HepG2 (cell line): ENCODE results near the gene ABCE1. TPM values are rescaled to one million over a fixed set of nuclear protein-coding genes. Genes with fewer than 3 reads are reported as not detected.
A peak's percentile ranks its signal among the peaks of the same experiment; 100 is the strongest.

Source experiments
- CCDC6 ChIP-seq: sonication (generic); formaldehyde crosslinking; IDR thresholded peaks from 2 replicates; pipeline ENCODE4 v1.8.1; 2022; ENCODE audit warnings: mild to moderate bottlenecking, missing genetic modification reagents, moderate library complexity
- FOXC1 ChIP-seq: sonication (generic); formaldehyde crosslinking; IDR thresholded peaks from 2 replicates; pipeline ENCODE4 v1.8.0; 2022; ENCODE audit warnings: mild to moderate bottlenecking, missing genetic modification reagents, borderline replicate concordance
- GTF3A ChIP-seq: sonication (generic); formaldehyde crosslinking; conservative IDR thresholded peaks from 2 replicates; pipeline ENCODE4 v1.4.0; 2020; ENCODE audit warnings: mild to moderate bottlenecking, missing genetic modification reagents
- MAFG ChIP-seq: sonication (generic); formaldehyde crosslinking; IDR thresholded peaks from 2 replicates; pipeline ENCODE4 v1.5.1; 2020; ENCODE audit warnings: mild to moderate bottlenecking, missing genetic modification reagents
- MEIS2 ChIP-seq: sonication (generic); formaldehyde crosslinking; IDR thresholded peaks from 2 replicates; pipeline ENCODE4 v1.9.0; 2021; ENCODE audit warnings: mild to moderate bottlenecking, missing genetic modification reagents
- PREB ChIP-seq: sonication (generic); formaldehyde crosslinking; IDR thresholded peaks from 2 replicates; pipeline ENCODE4 v1.4.0; 2020; ENCODE audit warnings: missing genetic modification reagents
- SCMH1 ChIP-seq: sonication (generic); formaldehyde crosslinking; IDR thresholded peaks from 2 replicates; pipeline ENCODE4 v1.9.0; 2021; ENCODE audit warnings: missing genetic modification reagents, mild to moderate bottlenecking, borderline replicate concordance
- SP140L ChIP-seq: sonication (generic); formaldehyde crosslinking; IDR thresholded peaks from 2 replicates; pipeline ENCODE4 v1.4.0; 2020; ENCODE audit warnings: missing genetic modification reagents, borderline replicate concordance
- STAG1 ChIP-seq: sonication (generic); formaldehyde crosslinking; IDR thresholded peaks from 2 replicates; pipeline ENCODE4 v1.4.0; 2020; ENCODE audit warnings: missing genetic modification reagents
- TBX2 ChIP-seq: sonication (generic); formaldehyde crosslinking; IDR thresholded peaks from 2 replicates; pipeline ENCODE4 v1.5.0; 2020; ENCODE audit warnings: missing genetic modification reagents, mild to moderate bottlenecking, borderline replicate concordance
- ZKSCAN8 ChIP-seq: IDR thresholded peaks from 2 replicates; pipeline ENCODE4 v1.6.1; 2016; ENCODE audit warnings: borderline replicate concordance, missing genetic modification reagents, missing compliant biosample characterization
- ZNF282 ChIP-seq: fragments of 450-650 bp; IDR thresholded peaks from 2 replicates; pipeline ENCODE4 v1.6.1; 2018; ENCODE audit not compliant: partially characterized antibody
- ZNF589 ChIP-seq: sonication (generic); formaldehyde crosslinking; conservative IDR thresholded peaks from 2 replicates; pipeline ENCODE4 v1.8.0; 2022; ENCODE audit warnings: mild to moderate bottlenecking, moderate library complexity, missing genetic modification reagents
- ZNF672 ChIP-seq: sonication (generic); formaldehyde crosslinking; IDR thresholded peaks from 2 replicates; pipeline ENCODE4 v1.8.1; 2022; ENCODE audit warnings: missing genetic modification reagents
- ZNF850 ChIP-seq: sonication (generic); formaldehyde crosslinking; conservative IDR thresholded peaks from 2 replicates; pipeline ENCODE4 v1.9.0; 2021; ENCODE audit warnings: mild to moderate bottlenecking, missing genetic modification reagents
- polyA plus RNA-seq, 8 experiments: library from polyadenylated mRNA; depleted of rRNA in 3 of 8; stranded (reverse) in 7 of 8; unstranded in 1 of 8; fragments of >200 nt; fragmentation: Illumina TruSeq in 4 of 8; extraction: Trizol in 4 of 8; gene quantifications; 2 replicates each; pipeline versions ENCODE4 v1.2.1 to v1.2.3, GENCODE V29; 2011 to 2016; ENCODE audit warnings: low read depth in 4 of 8, missing spikeins in 1 of 8, mixed read lengths in 1 of 8; ENCODE audit not compliant: insufficient read depth in 1 of 8
- total RNA-seq, 5 experiments: library from RNA; depleted of rRNA; stranded (reverse); fragments of >200 nt; fragmentation: Illumina TruSeq; extraction: Trizol; gene quantifications; 2 replicates each; pipeline ENCODE4 v1.2.3, GENCODE V29; 2016; ENCODE audit warnings: low read depth in 1 of 5
- TF ChIP-seq, protein P1 (sequence below): IDR thresholded peaks from 2 replicates; pipeline ENCODE4 v1.6.1; 2018; ENCODE audit warnings: missing genetic modification reagents
- TF ChIP-seq, protein P2 (sequence below): sonication (generic); formaldehyde crosslinking; IDR thresholded peaks from 2 replicates; pipeline ENCODE4 v1.8.0; 2022; ENCODE audit warnings: missing genetic modification reagents, mild to moderate bottlenecking, moderate library complexity, borderline replicate concordance
- TF ChIP-seq, protein P3 (sequence below): sonication (generic); formaldehyde crosslinking; IDR thresholded peaks from 2 replicates; pipeline ENCODE4 v1.4.0; 2020; ENCODE audit warnings: low read depth, mild to moderate bottlenecking, missing genetic modification reagents
- TF ChIP-seq, protein P4 (sequence below): sonication (generic); formaldehyde crosslinking; IDR thresholded peaks from 2 replicates; pipeline ENCODE4 v1.4.0; 2020; ENCODE audit warnings: missing genetic modification reagents

ABCE1 gene
- total and polyA plus RNA-seq, 2 of the 13 experiments (the other 11 are each of a cell fraction or from before 2014, with no cell fraction given): 50.8 to 139 TPM

DNA sequence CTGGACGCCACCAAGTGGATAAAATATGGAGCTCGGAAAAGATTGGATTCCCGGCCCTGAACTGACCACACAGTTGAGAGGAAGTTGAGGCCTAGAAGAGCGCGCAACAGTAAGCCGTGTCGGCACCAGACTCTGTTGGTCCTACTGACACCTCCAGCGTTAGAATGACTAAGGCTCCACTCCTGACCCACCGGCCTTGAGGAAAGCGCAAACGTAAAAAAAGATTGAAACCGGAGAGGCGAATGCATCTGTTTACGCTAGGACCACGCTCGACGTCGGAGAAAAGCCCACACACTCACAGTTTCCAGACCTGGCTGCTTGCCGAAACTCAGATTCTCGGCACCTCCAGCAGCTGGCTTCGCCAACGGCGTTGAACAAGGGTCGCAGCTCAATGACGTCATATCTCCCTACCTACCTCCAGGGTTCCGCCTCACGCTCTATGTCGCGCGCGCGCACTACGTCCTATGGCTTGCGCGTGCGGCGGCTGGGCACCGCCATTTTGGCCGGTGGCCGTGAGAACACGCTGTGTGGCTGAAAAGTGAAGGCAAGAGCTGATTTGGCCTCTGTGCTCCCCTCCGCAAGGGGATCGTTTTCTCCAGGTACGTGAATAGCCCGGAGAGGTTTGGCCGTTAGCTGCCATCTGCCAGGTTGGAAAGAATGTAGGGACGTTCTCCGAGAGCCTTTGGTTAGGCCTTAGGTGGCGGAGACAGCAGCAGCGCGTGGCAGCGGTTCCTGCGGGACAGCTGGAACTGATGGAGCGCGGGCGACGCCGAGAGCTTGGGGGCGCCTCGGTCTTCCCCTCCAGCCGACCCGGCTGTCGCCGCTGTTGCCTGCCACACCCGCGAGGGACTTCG is at the start of gene ABCE1, which contains the start of gene ANAPC10 (continued):
- TF ChIP-seq PREB (CRISPR knock-in tag) (no peak), SCMH1 (no peak), ZNF589 (CRISPR knock-in tag) (peak; percentile 82), ZKSCAN8 (CRISPR knock-in tag) (peak; percentile 32; the same call in 1 of the 2 replicates), ZNF672 (CRISPR knock-in tag) (no peak; the same call in 1 of the 2 replicates), MAFG (CRISPR knock-in tag) (no peak), ZNF850 (CRISPR knock-in tag) (no peak), MEIS2 (no peak), TBX2 (peak; percentile 85), GTF3A (CRISPR knock-in tag) (peak; percentile 72; the same call in 1 of the 2 replicates), ZNF282 (no peak), CCDC6 (CRISPR knock-in tag) (no peak), STAG1 (no peak; the same call in 1 of the 2 replicates), SP140L (CRISPR knock-in tag) (no peak), FOXC1 (peak; percentile 86)
- TF ChIP-seq, protein P1, sequence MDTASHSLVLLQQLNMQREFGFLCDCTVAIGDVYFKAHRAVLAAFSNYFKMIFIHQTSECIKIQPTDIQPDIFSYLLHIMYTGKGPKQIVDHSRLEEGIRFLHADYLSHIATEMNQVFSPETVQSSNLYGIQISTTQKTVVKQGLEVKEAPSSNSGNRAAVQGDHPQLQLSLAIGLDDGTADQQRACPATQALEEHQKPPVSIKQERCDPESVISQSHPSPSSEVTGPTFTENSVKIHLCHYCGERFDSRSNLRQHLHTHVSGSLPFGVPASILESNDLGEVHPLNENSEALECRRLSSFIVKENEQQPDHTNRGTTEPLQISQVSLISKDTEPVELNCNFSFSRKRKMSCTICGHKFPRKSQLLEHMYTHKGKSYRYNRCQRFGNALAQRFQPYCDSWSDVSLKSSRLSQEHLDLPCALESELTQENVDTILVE (CRISPR knock-in tag): peak; percentile 79
- TF ChIP-seq, protein P2, sequence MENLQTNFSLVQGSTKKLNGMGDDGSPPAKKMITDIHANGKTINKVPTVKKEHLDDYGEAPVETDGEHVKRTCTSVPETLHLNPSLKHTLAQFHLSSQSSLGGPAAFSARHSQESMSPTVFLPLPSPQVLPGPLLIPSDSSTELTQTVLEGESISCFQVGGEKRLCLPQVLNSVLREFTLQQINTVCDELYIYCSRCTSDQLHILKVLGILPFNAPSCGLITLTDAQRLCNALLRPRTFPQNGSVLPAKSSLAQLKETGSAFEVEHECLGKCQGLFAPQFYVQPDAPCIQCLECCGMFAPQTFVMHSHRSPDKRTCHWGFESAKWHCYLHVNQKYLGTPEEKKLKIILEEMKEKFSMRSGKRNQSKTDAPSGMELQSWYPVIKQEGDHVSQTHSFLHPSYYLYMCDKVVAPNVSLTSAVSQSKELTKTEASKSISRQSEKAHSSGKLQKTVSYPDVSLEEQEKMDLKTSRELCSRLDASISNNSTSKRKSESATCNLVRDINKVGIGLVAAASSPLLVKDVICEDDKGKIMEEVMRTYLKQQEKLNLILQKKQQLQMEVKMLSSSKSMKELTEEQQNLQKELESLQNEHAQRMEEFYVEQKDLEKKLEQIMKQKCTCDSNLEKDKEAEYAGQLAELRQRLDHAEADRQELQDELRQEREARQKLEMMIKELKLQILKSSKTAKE (CRISPR knock-in tag): 0 out of 2 replicates have a peak, but pooled peaks have one; percentile 12
- TF ChIP-seq, protein P3, sequence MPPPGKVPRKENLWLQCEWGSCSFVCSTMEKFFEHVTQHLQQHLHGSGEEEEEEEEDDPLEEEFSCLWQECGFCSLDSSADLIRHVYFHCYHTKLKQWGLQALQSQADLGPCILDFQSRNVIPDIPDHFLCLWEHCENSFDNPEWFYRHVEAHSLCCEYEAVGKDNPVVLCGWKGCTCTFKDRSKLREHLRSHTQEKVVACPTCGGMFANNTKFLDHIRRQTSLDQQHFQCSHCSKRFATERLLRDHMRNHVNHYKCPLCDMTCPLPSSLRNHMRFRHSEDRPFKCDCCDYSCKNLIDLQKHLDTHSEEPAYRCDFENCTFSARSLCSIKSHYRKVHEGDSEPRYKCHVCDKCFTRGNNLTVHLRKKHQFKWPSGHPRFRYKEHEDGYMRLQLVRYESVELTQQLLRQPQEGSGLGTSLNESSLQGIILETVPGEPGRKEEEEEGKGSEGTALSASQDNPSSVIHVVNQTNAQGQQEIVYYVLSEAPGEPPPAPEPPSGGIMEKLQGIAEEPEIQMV (CRISPR knock-in tag): peak; percentile 85
- TF ChIP-seq, protein P4, sequence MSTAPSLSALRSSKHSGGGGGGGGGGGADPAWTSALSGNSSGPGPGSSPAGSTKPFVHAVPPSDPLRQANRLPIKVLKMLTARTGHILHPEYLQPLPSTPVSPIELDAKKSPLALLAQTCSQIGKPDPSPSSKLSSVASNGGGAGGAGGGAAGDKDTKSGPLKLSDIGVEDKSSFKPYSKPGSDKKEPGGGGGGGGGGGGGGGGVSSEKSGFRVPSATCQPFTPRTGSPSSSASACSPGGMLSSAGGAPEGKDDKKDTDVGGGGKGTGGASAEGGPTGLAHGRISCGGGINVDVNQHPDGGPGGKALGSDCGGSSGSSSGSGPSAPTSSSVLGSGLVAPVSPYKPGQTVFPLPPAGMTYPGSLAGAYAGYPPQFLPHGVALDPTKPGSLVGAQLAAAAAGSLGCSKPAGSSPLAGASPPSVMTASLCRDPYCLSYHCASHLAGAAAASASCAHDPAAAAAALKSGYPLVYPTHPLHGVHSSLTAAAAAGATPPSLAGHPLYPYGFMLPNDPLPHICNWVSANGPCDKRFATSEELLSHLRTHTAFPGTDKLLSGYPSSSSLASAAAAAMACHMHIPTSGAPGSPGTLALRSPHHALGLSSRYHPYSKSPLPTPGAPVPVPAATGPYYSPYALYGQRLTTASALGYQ (CRISPR knock-in tag): no peak
